ENCODE measurements around the gene MAGI3. TPM values are rescaled to one million over a fixed set of nuclear protein-coding genes. Genes with fewer than 3 reads are reported as not detected.
"Not testable (repeated sequence)": the region's sequence is repeated elsewhere in the genome, so short reads cannot be mapped to it uniquely, and the experiment has no call there.

Gene MAGI3
- total RNA-seq, 3 donors from 2014 or later (not counting 1 experiment from before 2014, with no cell fraction given), result 0.61 to 1.6 (median 0.66) TPM

- WGBS (ENCODE audit: insufficient coverage), result 78% methylated on average over 2 of the region's 3 CpGs
- Histone ChIP-seq H3K27me3 (ENCODE audit: control insufficient read depth, insufficient read depth, low read length) (no peaks in the 10 kb centered on the region), H3K27ac (ENCODE audit: low read length) (no peak overlapping the region), H3K4me1 (ENCODE audit: control insufficient read depth, insufficient read depth, low read length) (no peaks in the 10 kb centered on the region), H3K9me3 (ENCODE audit: control insufficient read depth, insufficient read depth, low read length) (no peaks in the 10 kb centered on the region), H3K36me3 (ENCODE audit: control insufficient read depth, insufficient read depth, low read length) (peaks cover 20% of the 10 kb centered on the region), H3K4me3 (ENCODE audit: low read length) (no peak overlapping the region)
- Mint-ChIP-seq H3K27ac (no peak overlapping the region), H3K36me3 (peaks cover 7% of the 10 kb centered on the region), H3K4me3 (no peak overlapping the region), H3K27me3 (ENCODE audit: low read depth in 2 of 2) (no peaks in the 10 kb centered on the region), H3K4me1 (no peaks in the 10 kb centered on the region), H3K9me3 (no peaks in the 10 kb centered on the region)
- intact Hi-C loops (cut with micrococcal nuclease), result no loop called here
- no peak for TF ChIP-seq CTCF (IDR thresholded peaks at IDR 0.05)
- DNase-seq, result peak in 1 of 2 donors; percentile 10
- ATAC-seq, result no peak
Measured at GRCh38 chr1:113701429-113701828, 311.1 kb downstream of the MAGI3 start.

- H3K36me3 Mint-ChIP-seq, result peaks cover 19% of the 10 kb centered on the region
- peaks cover 0 to 1% of the 10 kb centered on the region in 2 donors for H3K9me3 Mint-ChIP-seq
- 95% methylated on average over 3 of the region's 3 CpGs for WGBS (ENCODE audit: insufficient coverage)
- no peak for ATAC-seq
- Histone ChIP-seq H3K27me3 (ENCODE audit: control insufficient read depth, insufficient read depth, low read length) (no peaks in the 10 kb centered on the region), H3K4me3 (ENCODE audit: low read length) (no peak overlapping the region), H3K27ac (ENCODE audit: low read length) (no peak overlapping the region), H3K36me3 (ENCODE audit: control insufficient read depth, insufficient read depth, low read length) (peaks cover 24% of the 10 kb centered on the region), H3K4me1 (ENCODE audit: control insufficient read depth, insufficient read depth, low read length) (no peaks in the 10 kb centered on the region), H3K9me3 (ENCODE audit: control insufficient read depth, insufficient read depth, low read length) (peaks cover 5% of the 10 kb centered on the region)
- TF ChIP-seq CTCF (IDR thresholded peaks at IDR 0.05), result no peak
- H3K4me3 Mint-ChIP-seq, result no peak overlapping the region
- peak overlapping the region in 1 of 2 donors; percentile 27 for H3K27ac Mint-ChIP-seq
- H3K4me1 Mint-ChIP-seq, result peaks cover 0 to 17% of the 10 kb centered on the region in 2 donors
- no peaks in the 10 kb centered on the region for H3K27me3 Mint-ChIP-seq (ENCODE audit: low read depth in 2 of 2)
- intact Hi-C loops (cut with micrococcal nuclease), result no loop called here
- DNase-seq, result no peak
Measured at GRCh38 chr1:113714606-113715269, 324.4 kb downstream of the MAGI3 start.

- Mint-ChIP-seq H3K4me1 (peaks cover 0 to 18% of the 10 kb centered on the region in 2 donors), H3K36me3 (peaks cover 25% of the 10 kb centered on the region)
- H3K27ac ChIP-seq (ENCODE audit: low read length); H3K4me1 ChIP-seq (ENCODE audit: control insufficient read depth, insufficient read depth, low read length); DNase-seq; H3K9me3 ChIP-seq (ENCODE audit: control insufficient read depth, insufficient read depth, low read length); H3K9me3 Mint-ChIP-seq; H3K4me3 ChIP-seq (ENCODE audit: low read length); intact Hi-C loops (cut with micrococcal nuclease); H3K27ac Mint-ChIP-seq; H3K27me3 ChIP-seq (ENCODE audit: control insufficient read depth, insufficient read depth, low read length); H3K4me3 Mint-ChIP-seq; H3K27me3 Mint-ChIP-seq (ENCODE audit: low read depth in 2 of 2); ATAC-seq: not testable (repeated sequence)
- WGBS (ENCODE audit: insufficient coverage), result 100% methylated on average over 5 of the region's 6 CpGs
- peaks cover 14% of the 10 kb centered on the region for H3K36me3 ChIP-seq (ENCODE audit: control insufficient read depth, insufficient read depth, low read length)
Measured at GRCh38 chr1:113717506-113717905, 327.2 kb downstream of the MAGI3 start.

- ATAC-seq; H3K4me1 ChIP-seq (ENCODE audit: control insufficient read depth, insufficient read depth, low read length); H3K27ac ChIP-seq (ENCODE audit: low read length); H3K27me3 Mint-ChIP-seq (ENCODE audit: low read depth in 2 of 2); H3K4me3 ChIP-seq (ENCODE audit: low read length); H3K4me3 Mint-ChIP-seq; H3K27ac Mint-ChIP-seq; H3K36me3 ChIP-seq (ENCODE audit: control insufficient read depth, insufficient read depth, low read length); H3K9me3 ChIP-seq (ENCODE audit: control insufficient read depth, insufficient read depth, low read length); intact Hi-C loops (cut with micrococcal nuclease); DNase-seq; H3K9me3 Mint-ChIP-seq; H3K27me3 ChIP-seq (ENCODE audit: control insufficient read depth, insufficient read depth, low read length): not testable (repeated sequence)
- Mint-ChIP-seq H3K36me3 (peaks cover 28% of the 10 kb centered on the region), H3K4me1 (peaks cover 0 to 18% of the 10 kb centered on the region in 2 donors)
- WGBS (ENCODE audit: insufficient coverage), result 97% methylated on average over 5 of the region's 5 CpGs
Measured at GRCh38 chr1:113718621-113719020, 328.3 kb downstream of the MAGI3 start.

All from natural killer cell (primary cell).